ENCODE results near the gene FSTL5. TPM values are rescaled to one million over a fixed set of nuclear protein-coding genes. Genes with fewer than 3 reads are reported as not detected.
"Not testable (repeated sequence)": the region's sequence is repeated elsewhere in the genome, so short reads cannot be mapped to it uniquely, and the experiment has no call there.

FSTL5 gene
- total RNA-seq, 5 donors from 2014 or later (not counting 1 experiment from before 2014, with no cell fraction given): not detected

DNA sequence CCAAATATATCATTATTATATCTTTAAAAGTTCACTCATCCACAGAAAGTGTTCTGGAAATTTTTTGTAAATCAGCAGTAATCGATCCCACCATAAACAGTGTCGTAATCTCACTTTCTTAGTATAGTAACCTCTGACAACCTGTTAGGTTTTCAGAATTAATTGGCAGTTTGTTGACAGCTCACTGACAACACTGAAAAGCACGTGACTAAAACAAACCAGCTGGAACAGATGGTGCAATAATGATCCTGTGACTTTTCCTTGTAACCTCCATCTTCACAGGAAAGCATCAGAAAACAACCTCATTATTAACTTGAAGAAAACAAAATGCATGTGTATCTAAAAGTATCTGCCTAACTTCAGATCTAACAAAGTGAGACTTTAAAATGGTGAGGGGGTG, 48.5 kb downstream of the FSTL5 start:
- H3K4me3 Mint-ChIP-seq: no peak overlapping the region
- DNase-seq (no peak), ATAC-seq (replicated peaks in 1 of 4) (no peak)
- H3K27ac Mint-ChIP-seq: no peak overlapping the region
- ChIA-PET POLR2A (no interaction called here), CTCF (no interaction called here)
- Histone ChIP-seq H3K36me3 (ENCODE audit: control insufficient read depth in 2 of 2, extremely low read depth in 1 of 2, insufficient read depth in 1 of 2, low read length in 1 of 2) (no peaks in the 10 kb centered on the region), H3K9me3 (no peaks in the 10 kb centered on the region), H3K4me1 (ENCODE audit: control insufficient read depth in 1 of 2, extremely low read depth in 1 of 2, insufficient read depth in 2 of 2, low read length in 2 of 2) (no peaks in the 10 kb centered on the region), H3K27me3 (replicated peaks in 1 of 2; ENCODE audit: control insufficient read depth in 2 of 2, extremely low read depth in 1 of 2, insufficient read depth in 2 of 2, low read length in 1 of 2) (no peaks in the 10 kb centered on the region), H3K4me3 (ENCODE audit: control insufficient read depth in 1 of 2, extremely low read depth in 1 of 2, low read length in 1 of 2) (no peak overlapping the region), H3K27ac (ENCODE audit: low read length) (no peak overlapping the region)
- H3K27me3 Mint-ChIP-seq: no peaks in the 10 kb centered on the region
- no peaks in the 10 kb centered on the region for H3K36me3 Mint-ChIP-seq
- H3K4me1 Mint-ChIP-seq: no peaks in the 10 kb centered on the region
- H3K9me3 Mint-ChIP-seq: peaks cover 7 to 10% (median 8%) of the 10 kb centered on the region in 3 donors
- WGBS (ENCODE audit: insufficient coverage): 0% methylated on average over 1 of the region's 3 CpGs

DNA sequence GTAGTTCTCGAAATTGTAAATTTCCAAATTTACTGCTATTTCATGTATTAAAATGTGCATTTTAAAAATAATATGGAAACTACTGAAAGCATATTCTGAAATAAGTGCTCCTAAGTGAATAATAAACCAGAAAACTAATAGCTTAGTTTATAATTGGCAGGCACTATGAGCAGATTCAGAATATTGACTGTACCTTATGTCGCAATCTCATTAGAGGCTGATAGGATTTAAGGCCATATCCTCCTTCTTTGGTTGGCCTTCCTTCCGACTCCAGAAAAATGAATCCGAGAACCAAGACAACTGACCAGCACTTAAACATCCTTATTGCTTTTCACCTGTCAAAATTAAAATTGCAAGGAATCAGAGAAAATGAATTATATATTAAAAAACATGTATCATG, 52.7 kb downstream of the FSTL5 start:
- POLR2A ChIA-PET: no interaction called here

DNA sequence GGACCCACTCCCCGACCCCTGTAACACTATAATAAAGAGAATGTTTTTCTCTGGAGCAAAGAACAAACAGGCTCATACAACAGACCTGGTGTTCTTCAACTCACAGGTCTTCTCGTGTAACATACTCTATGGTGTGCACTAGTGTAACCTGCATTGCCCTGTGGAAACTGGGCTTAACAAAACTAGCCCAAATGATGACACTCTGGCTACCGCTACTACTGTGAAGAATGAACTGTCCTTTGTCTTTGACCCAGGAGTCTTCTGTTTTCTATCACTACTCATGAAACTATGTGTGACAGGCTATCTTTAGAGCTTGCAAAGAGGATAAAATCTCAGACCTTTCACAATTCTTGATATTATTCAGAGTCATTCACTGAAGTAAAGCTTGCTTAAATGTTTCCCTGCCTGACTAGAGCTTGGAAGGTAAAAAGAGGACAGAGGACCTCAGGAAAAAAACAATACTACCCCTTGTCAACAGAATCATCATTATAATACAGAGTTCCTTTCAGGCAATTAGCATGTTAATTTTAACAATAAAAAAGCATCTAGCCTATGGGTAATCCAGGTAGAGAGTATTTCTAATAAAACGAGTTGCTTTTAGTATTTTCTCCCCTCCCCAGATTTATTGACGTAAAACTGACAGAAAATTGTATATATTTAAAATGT, 59.2 kb downstream of the FSTL5 start:
- no peaks in the 10 kb centered on the region for H3K36me3 Mint-ChIP-seq
- ChIA-PET POLR2A (interaction anchor here in 1 of 2 donors (0.6 kb wide), 1 partner anchor 16 kb away, joined by 3 read pairs; no protein-coding TSS in a partner anchor), CTCF (no interaction called here)
- Histone ChIP-seq H3K9me3 (no peaks in the 10 kb centered on the region), H3K27me3 (replicated peaks in 1 of 2; ENCODE audit: control insufficient read depth in 2 of 2, extremely low read depth in 1 of 2, insufficient read depth in 2 of 2, low read length in 1 of 2) (no peaks in the 10 kb centered on the region), H3K36me3 (ENCODE audit: control insufficient read depth in 2 of 2, extremely low read depth in 1 of 2, insufficient read depth in 1 of 2, low read length in 1 of 2) (no peaks in the 10 kb centered on the region), H3K4me1 (ENCODE audit: control insufficient read depth in 1 of 2, extremely low read depth in 1 of 2, insufficient read depth in 2 of 2, low read length in 2 of 2) (no peaks in the 10 kb centered on the region), H3K27ac (ENCODE audit: low read length) (no peak overlapping the region), H3K4me3 (ENCODE audit: control insufficient read depth in 1 of 2, extremely low read depth in 1 of 2, low read length in 1 of 2) (no peak overlapping the region)
- 67% methylated on average over 1 of the region's 5 CpGs for WGBS (ENCODE audit: insufficient coverage)
- no peaks in the 10 kb centered on the region for H3K27me3 Mint-ChIP-seq
- no peak overlapping the region for H3K27ac Mint-ChIP-seq
- DNase-seq (no peak), ATAC-seq (replicated peaks in 1 of 4) (no peak)
- H3K4me3 Mint-ChIP-seq: no peak overlapping the region
- H3K4me1 Mint-ChIP-seq: no peaks in the 10 kb centered on the region
- H3K9me3 Mint-ChIP-seq: peaks cover 4 to 18% (median 5%) of the 10 kb centered on the region in 3 donors

More for the DNA sequence above, 52.7 kb downstream of the FSTL5 start:
- no peaks in the 10 kb centered on the region for H3K27me3 ChIP-seq (replicated peaks in 1 of 2; ENCODE audit: control insufficient read depth in 2 of 2, extremely low read depth in 1 of 2, insufficient read depth in 2 of 2, low read length in 1 of 2)
- DNase-seq: no peak
- no peaks in the 10 kb centered on the region for H3K36me3 ChIP-seq (ENCODE audit: control insufficient read depth in 2 of 2, extremely low read depth in 1 of 2, insufficient read depth in 1 of 2, low read length in 1 of 2)
- Mint-ChIP-seq H3K4me3 (no peak overlapping the region), H3K36me3 (no peaks in the 10 kb centered on the region), H3K27ac (no peak overlapping the region), H3K27me3 (no peaks in the 10 kb centered on the region), H3K9me3 (peaks cover 7 to 10% (median 8%) of the 10 kb centered on the region in 3 donors), H3K4me1 (no peaks in the 10 kb centered on the region)
- H3K27ac ChIP-seq (ENCODE audit: low read length): no peak overlapping the region
- H3K4me3 ChIP-seq (ENCODE audit: control insufficient read depth in 1 of 2, extremely low read depth in 1 of 2, low read length in 1 of 2): no peak overlapping the region
- H3K4me1 ChIP-seq (ENCODE audit: control insufficient read depth in 1 of 2, extremely low read depth in 1 of 2, insufficient read depth in 2 of 2, low read length in 2 of 2): no peaks in the 10 kb centered on the region
- WGBS (ENCODE audit: insufficient coverage): no CpG with 5 or more reads among the region's 4 CpGs
- H3K9me3 ChIP-seq: no peaks in the 10 kb centered on the region
- CTCF ChIA-PET: no interaction called here
- ATAC-seq (replicated peaks in 1 of 4): no peak

DNA sequence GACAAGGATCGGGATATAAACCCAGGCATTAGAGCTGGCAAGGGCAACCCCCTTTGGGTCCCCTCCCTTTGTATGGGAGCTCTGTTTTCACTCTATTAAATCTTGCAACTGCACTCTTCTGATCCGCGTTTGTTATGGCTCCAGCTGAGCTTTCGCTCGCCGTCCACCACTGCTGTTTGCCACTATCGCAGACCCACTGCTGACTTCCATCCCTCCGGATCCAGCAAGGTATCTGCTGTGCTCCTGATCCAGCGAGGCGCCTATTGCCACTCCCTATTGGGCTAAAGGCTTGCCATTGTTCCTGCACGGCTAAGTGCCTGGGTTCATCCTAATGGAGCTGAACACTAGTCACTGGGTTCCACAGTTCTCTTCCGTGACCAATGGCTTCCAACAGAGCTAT, 59.9 kb downstream of the FSTL5 start:
- H3K27me3 Mint-ChIP-seq; H3K4me1 Mint-ChIP-seq; H3K36me3 Mint-ChIP-seq; H3K4me3 Mint-ChIP-seq; ATAC-seq (replicated peaks in 1 of 4); CTCF ChIA-PET; H3K27me3 ChIP-seq (replicated peaks in 1 of 2; ENCODE audit: control insufficient read depth in 2 of 2, extremely low read depth in 1 of 2, insufficient read depth in 2 of 2, low read length in 1 of 2); H3K27ac ChIP-seq (ENCODE audit: low read length); H3K36me3 ChIP-seq (ENCODE audit: control insufficient read depth in 2 of 2, extremely low read depth in 1 of 2, insufficient read depth in 1 of 2, low read length in 1 of 2); H3K4me3 ChIP-seq (ENCODE audit: control insufficient read depth in 1 of 2, extremely low read depth in 1 of 2, low read length in 1 of 2); H3K9me3 ChIP-seq; DNase-seq; H3K4me1 ChIP-seq (ENCODE audit: control insufficient read depth in 1 of 2, extremely low read depth in 1 of 2, insufficient read depth in 2 of 2, low read length in 2 of 2); H3K27ac Mint-ChIP-seq: not testable (repeated sequence)
- H3K9me3 Mint-ChIP-seq: peaks cover 3 to 18% (median 4%) of the 10 kb centered on the region in 3 donors
- POLR2A ChIA-PET: interaction anchor here in 1 of 2 donors (0.6 kb wide), 1 partner anchor 16 kb away, joined by 3 read pairs; no protein-coding TSS in a partner anchor
- whole genome bisulfite sequencing (ENCODE audit: insufficient coverage): 96% methylated on average over 11 of the region's 12 CpGs

DNA sequence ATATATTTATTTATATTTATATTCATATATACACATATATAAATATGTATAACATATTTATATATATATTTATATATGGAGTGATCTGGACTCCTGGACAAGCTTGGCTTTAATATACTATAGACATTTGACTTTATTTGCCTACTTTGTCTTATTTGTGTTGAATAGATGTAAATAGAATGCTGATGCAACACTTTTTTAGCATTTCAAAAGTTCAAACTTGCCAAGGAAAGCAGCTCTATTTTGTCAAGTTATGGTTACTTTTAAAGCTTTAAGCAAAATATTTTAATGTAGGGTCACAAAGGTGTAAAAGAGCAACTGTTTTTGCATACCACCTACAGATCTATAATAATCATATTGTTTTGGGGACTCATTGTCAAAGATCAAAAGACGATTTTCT, 61.1 kb downstream of the FSTL5 start:
- WGBS (ENCODE audit: insufficient coverage): no CpG with 5 or more reads among the region's 1 CpG
- Histone ChIP-seq H3K27me3 (replicated peaks in 1 of 2; ENCODE audit: control insufficient read depth in 2 of 2, extremely low read depth in 1 of 2, insufficient read depth in 2 of 2, low read length in 1 of 2) (no peaks in the 10 kb centered on the region), H3K4me3 (ENCODE audit: control insufficient read depth in 1 of 2, extremely low read depth in 1 of 2, low read length in 1 of 2) (no peak overlapping the region), H3K36me3 (ENCODE audit: control insufficient read depth in 2 of 2, extremely low read depth in 1 of 2, insufficient read depth in 1 of 2, low read length in 1 of 2) (no peaks in the 10 kb centered on the region), H3K27ac (ENCODE audit: low read length) (no peak overlapping the region), H3K9me3 (no peaks in the 10 kb centered on the region), H3K4me1 (ENCODE audit: control insufficient read depth in 1 of 2, extremely low read depth in 1 of 2, insufficient read depth in 2 of 2, low read length in 2 of 2) (no peaks in the 10 kb centered on the region)
- CTCF ChIA-PET: no interaction called here
- H3K9me3 Mint-ChIP-seq: peaks cover 3 to 23% (median 4%) of the 10 kb centered on the region in 3 donors
- no peaks in the 10 kb centered on the region for H3K36me3 Mint-ChIP-seq
- no peak for DNase-seq
- no peaks in the 10 kb centered on the region for H3K27me3 Mint-ChIP-seq
- POLR2A ChIA-PET: no interaction called here
- H3K4me1 Mint-ChIP-seq: no peaks in the 10 kb centered on the region
- H3K4me3 Mint-ChIP-seq: no peak overlapping the region
- ATAC-seq (replicated peaks in 1 of 4): no peak
- H3K27ac Mint-ChIP-seq: no peak overlapping the region

- no CpG with 5 or more reads among the region's 1 CpG for WGBS (ENCODE audit: insufficient coverage)
- Histone ChIP-seq H3K27me3 (replicated peaks in 1 of 2; ENCODE audit: control insufficient read depth in 2 of 2, extremely low read depth in 1 of 2, insufficient read depth in 2 of 2, low read length in 1 of 2) (no peaks in the 10 kb centered on the region), H3K36me3 (ENCODE audit: control insufficient read depth in 2 of 2, extremely low read depth in 1 of 2, insufficient read depth in 1 of 2, low read length in 1 of 2) (no peaks in the 10 kb centered on the region), H3K27ac (ENCODE audit: low read length) (no peak overlapping the region), H3K9me3 (no peaks in the 10 kb centered on the region), H3K4me3 (ENCODE audit: control insufficient read depth in 1 of 2, extremely low read depth in 1 of 2, low read length in 1 of 2) (no peak overlapping the region), H3K4me1 (ENCODE audit: control insufficient read depth in 1 of 2, extremely low read depth in 1 of 2, insufficient read depth in 2 of 2, low read length in 2 of 2) (no peaks in the 10 kb centered on the region)
- H3K27ac Mint-ChIP-seq: no peak overlapping the region
- no peak overlapping the region for H3K4me3 Mint-ChIP-seq
- ChIA-PET CTCF (no interaction called here), POLR2A (no interaction called here)
- H3K4me1 Mint-ChIP-seq: no peaks in the 10 kb centered on the region
- no peaks in the 10 kb centered on the region for H3K36me3 Mint-ChIP-seq
- ATAC-seq (replicated peaks in 1 of 4) (no peak), DNase-seq (no peak)
- peaks cover 3 to 23% (median 4%) of the 10 kb centered on the region in 3 donors for H3K9me3 Mint-ChIP-seq
- no peaks in the 10 kb centered on the region for H3K27me3 Mint-ChIP-seq
Measured at GRCh38 chr4:162101337-162101736, 62.5 kb downstream of the FSTL5 start.

Data from T-cell (primary cell).